ENCODE measurements around the gene ADCY3. TPM values are rescaled to one million over a fixed set of nuclear protein-coding genes. Genes with fewer than 3 reads are reported as not detected.
A peak's percentile ranks its signal among the peaks of the same experiment; 100 is the strongest.

The ADCY3 gene
- 71.1 TPM for total RNA-seq (2021; ENCODE audit: unreplicated experiment)
- polyA plus RNA-seq (2012) = 58.2 and 63.5 TPM in 2 replicates
- percentile 60 among the genes with signal in this experiment for Bru-seq, nascent RNA
- BruChase-seq, experiment 1, labeled RNA remaining after a 6-hour chase = percentile 62 among the genes with signal in this experiment
- percentile 58 among the genes with signal in this experiment for BruChase-seq, experiment 2, labeled RNA remaining after a 2-hour chase
- long read RNA-seq, full-length matches to known transcripts = 6 of 104 reads
- long read RNA-seq, partial matches to known transcripts = 29 of 104 reads
- long read RNA-seq, other reads (novel, unspliced or antisense) = 69 of 104 reads

- peak within 1 kb of the TSS; percentile 66 to 81 for H3K4me3 ChIP-seq (replicated peaks in 1 of 2; ENCODE audit: low read depth in 1 of 2, low read length in 2 of 2)
- no peaks in the 10 kb centered on the region for H4K20me1 ChIP-seq (ENCODE audit: insufficient read depth)
- ATAC-seq (peak; percentile 69), DNase-seq (ENCODE audit: low read depth, low spot score) (no peak)
- CTCF ChIA-PET = no interaction called here
- H3K9me2 ChIP-seq (ENCODE audit: insufficient read depth) = no peaks in the 10 kb centered on the region
- H3K36me3 ChIP-seq (ENCODE audit: control insufficient read depth in 1 of 2, insufficient read depth in 2 of 2, low read length in 2 of 2) = no peaks in the 10 kb centered on the region; a peak in 1 of 4 replicates
- intact Hi-C loops (cut with micrococcal nuclease) = no loop called here
- H3K79me2 ChIP-seq (ENCODE audit: insufficient read depth, low read length) = peaks cover 42% of the 10 kb centered on the region
- POLR2A ChIA-PET = interaction anchor here (0.7 kb wide), 1 partner anchor 9 kb away, joined by 3 read pairs; no protein-coding TSS in a partner anchor
- no TSS peak for BruUV-seq (replicated peaks)
- H3K27me3 ChIP-seq (ENCODE audit: insufficient read depth, low read length) = no peaks in the 10 kb centered on the region
- RAD21 ChIA-PET (ENCODE audit: low non-redundant PET in 1 of 2, low total read pairs in 2 of 2, uncharacterized antibody in 2 of 2, unreplicated experiment in 2 of 2) = no interaction called here
- peak within 1 kb of the TSS; percentile 83 for H3K9ac ChIP-seq (ENCODE audit: low read length)
- no peaks in the 10 kb centered on the region for H3K9me3 ChIP-seq (ENCODE audit: control insufficient read depth in 1 of 2, insufficient read depth in 1 of 2, low read depth in 1 of 2, low read length in 2 of 2)
- peaks cover 5 to 20% of the 10 kb centered on the region in 2 experiments; a peak in 3 of 4 replicates for H3K4me1 ChIP-seq (ENCODE audit: control insufficient read depth in 1 of 2, insufficient read depth in 2 of 2, low read length in 2 of 2)
- TF ChIP-seq ZFX (IDR thresholded peaks at IDR 0.05) (no peak; the same call in 1 of the 2 replicates), MAX (IDR thresholded peaks at IDR 0.05) (peak; percentile 44; the same call in 1 of the 2 replicates), REST (IDR thresholded peaks at IDR 0.05; ENCODE audit: low read depth) (no peak), EGR1 (IDR thresholded peaks at IDR 0.05; ENCODE audit: low read depth) (0 out of 2 replicates have a peak, but pooled peaks have one; percentile 28), POLR2AphosphoS5 (IDR thresholded peaks at IDR 0.05; ENCODE audit: low read depth, low read length) (peak; percentile 62)
- peak within 1 kb of the TSS; percentile 55 for H2AFZ ChIP-seq (ENCODE audit: low read depth, low read length, poor library complexity, severe bottlenecking)
- H3K27ac ChIP-seq (ENCODE audit: low read depth, low read length) = peak within 1 kb of the TSS; percentile 75
- peak within 1 kb of the TSS; percentile 99 for H3K4me2 ChIP-seq (ENCODE audit: low read length)
These were observed at the start of gene ADCY3 for GRCh38 chr2:24920098-24920808. ADCY3 (minus strand) TSS chr2:24920237; CDS start chr2:24918987, 1,250 bp downstream.

All from HCT116 (cell line).